HG02759 (cell line): ENCODE measurements around the gene UNC93B1.
A peak's percentile ranks its signal among the peaks of the same experiment; 100 is the strongest.

Experiments used
- ATAC-seq: cut with Tn5 transposase; IDR thresholded peaks from one replicate; pipeline ENCODE4 v1.9.1; 2021; ENCODE audit warnings: mild to moderate bottlenecking, moderate library complexity; ENCODE audit not compliant: unreplicated experiment

Gene UNC93B1

DNA sequence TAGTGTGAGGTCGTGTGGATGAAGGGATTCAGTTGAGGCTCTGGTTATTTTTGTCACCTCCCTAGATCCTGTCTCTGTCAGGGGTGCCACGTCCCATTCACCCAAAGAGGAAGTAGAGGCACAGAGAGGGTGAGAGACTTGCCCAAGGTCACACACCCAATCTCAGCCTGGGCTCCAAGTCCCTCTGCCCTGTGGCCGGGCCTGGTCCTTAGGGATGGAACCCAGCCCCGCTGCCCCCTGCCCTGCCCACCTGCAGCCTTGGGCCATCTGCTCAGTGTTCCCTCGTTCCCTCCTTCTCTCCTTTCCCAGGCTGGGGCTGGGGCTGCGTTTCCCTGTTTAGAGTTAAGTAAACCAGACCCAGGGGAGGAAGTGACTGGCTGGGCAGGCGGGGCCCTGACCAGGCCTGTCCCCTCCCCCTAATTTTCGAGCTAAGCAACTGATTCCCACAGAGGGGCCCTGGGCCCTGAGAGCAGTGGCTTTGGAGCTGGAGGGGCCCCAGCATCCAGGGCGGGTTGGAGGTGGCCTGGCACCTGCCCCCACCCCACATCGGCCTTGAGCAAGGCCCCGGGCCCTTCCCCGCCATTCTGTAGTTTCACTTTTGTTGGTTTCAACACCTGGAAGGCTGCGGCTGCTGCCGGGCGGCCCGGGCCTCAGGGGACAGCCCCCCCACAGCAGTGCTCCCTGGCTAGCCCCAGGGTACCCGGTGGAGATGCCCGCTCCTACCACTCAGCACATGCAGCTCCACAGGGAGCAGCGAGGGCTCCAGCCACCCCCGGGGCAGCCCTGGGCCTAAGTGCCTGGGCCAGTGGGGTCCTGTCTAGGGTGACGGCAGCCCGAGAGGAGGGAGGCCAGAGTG is 36.4 kb upstream of the UNC93B1 start:
- ATAC-seq = peak; percentile 60

DNA sequence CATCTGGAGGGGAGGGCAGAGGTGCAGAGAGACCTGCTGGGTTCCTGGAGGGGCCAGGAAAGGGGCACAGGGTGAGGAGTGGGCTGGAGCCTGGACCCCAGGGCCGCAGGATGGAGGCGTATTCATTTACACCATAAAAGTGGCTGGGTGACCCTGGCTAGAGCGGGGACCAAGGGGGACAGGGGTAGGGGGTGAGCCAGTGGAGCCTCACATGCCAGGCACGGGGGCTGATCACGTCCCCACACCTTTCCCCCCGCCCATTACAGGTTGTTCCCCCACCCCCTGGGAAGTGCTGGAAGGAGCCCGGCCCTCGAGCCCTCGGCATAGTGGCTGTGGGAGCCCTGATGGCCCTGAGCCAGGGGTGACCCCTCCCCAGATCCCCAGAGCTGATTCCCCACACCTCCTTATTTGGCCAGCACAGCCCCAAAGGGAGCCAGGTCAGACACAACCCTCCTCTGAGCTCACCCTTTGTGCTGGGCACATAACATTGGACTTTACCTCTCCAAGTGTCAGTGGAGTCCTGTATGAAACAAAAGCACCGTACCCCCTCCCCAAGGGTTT is 35.7 kb upstream of the UNC93B1 start:
- ATAC-seq = peak; percentile 1

DNA sequence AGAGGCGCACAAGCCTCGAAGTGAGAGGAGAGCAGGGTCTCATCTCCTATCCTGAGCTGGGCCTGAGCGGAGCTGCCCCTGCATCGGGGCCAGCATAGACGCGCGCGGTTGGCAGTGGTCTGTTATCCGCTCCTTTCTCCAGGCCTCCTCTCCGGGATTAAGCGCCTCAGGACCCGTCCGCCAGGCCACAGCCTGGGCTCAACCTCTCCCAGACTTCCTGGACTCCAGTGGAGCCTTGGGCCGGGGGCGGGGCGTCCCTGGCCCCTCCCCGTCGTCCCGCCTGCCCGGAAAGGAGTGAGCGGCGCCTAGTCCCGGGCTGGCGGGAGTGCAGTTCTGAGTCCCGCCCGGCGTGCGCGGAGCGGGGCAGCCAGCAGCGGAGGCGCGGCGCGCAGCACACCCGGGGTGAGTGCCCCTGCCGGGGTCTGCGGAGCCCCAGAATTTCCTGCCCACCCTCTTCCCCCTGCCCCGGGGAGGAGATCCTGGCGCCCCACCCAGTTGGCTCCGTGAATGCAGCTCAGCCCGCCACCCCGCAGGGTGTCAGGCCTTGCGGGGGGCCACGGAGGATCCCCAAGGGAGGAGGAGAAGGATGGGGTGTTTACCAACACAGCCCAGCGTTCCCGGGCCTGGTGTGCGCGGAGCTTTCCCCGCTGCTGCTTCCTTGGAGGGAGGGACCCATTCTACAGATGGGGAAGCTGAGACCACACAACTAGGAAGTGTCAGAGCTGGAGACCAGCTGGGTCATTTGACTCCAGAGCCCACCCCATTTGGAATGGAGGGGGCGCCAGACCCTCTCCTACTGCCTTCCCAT is 35.0 kb upstream of the UNC93B1 start, which contains the start of gene TCIRG1:
Gene TCIRG1 (plus strand): TSS at position 308 of the 808 bp plus-strand sequence. CDS start 2,247 bp downstream, outside the sequence.
- ATAC-seq = peak; percentile 53

DNA sequence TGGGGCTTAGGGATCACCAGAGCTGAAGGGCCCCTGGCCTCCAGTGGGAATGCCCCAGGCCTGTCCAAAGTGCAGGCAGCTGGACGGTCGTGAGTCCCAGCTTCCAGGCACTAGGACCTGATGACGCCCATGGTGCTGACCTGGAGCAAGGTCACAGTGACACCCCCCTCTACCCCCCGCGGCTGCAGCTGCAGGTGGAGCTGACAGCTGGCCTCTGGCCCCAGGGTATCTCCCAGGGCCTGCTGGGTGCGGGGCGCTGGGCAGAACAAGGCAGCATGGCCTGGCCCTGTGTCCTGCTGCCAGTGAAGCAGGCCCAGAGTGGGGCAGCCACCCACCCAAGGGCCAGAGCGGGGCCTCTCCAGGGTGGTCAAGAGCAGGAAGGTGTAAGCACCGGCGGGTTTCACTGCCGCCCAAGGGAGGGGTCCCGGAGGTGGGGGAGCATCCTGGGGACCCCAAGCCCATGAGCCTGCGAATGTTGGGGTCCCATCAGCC is 34.4 kb upstream of the UNC93B1 start:
- ATAC-seq = no peak

DNA sequence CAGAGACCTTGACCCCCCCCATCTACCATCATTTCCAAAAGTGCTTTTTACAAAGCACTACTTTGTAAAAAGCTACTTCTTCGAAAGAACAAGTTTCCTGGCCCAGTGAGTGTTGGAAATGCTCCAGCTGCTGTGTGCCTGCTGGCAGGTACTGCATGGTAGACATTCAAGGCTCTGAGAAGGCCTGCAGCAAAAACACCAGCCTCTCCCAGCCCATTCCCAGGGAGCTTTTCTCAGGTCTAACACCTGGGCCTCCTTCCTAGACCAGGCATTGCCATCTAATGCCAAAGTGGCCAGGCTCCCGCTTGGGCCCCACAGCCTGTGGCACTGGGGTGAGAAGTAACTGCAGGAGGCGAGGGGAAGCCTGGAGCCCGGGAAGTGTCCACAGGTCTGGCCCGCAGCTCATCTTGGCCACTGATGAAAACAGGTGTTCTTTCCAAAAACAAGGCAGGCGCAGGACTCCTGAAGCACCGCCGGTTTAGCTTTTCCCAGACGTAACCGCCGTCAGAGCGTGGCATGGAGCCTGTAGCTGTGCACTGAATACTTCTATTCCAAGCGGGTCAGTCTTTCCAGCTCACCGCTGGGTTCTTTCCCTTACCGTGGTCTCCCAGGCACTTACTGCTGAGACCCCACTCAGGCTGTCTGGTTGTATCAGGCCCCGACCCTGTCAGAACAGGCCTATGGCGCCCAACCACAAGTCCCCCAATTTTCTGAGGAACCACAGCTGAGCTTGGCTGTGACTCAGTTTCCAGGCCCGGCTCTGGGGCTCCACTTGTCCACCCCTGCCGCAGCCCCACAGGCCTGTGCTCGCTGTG is 33.7 kb upstream of the UNC93B1 start:
- ATAC-seq = no peak

DNA sequence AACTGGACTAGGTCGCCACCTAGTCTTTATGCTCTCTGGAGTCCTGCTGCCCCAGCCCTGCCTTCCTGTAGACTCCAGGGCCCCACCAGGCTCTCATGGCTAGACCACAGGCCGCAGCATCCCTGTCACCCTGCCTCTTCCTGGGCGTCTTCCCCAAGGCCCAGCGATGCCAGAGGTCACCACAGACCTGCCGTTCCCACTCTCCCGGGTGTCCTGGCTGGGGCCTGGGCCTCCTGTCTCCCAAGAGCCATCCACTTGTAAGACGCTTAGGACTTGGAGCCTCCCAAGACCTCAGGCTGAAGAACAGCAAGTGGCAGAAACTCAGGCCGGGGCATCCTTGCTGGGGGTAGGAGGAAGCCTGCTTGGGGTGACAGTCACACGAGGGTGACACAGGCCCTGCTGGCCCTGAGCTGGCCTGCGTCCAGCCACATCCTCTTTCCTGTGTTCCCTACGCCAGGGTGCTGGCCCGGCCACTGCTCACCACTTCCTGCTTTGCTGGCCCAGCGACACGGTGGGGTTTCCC is 32.9 kb upstream of the UNC93B1 start:
- ATAC-seq = no peak

DNA sequence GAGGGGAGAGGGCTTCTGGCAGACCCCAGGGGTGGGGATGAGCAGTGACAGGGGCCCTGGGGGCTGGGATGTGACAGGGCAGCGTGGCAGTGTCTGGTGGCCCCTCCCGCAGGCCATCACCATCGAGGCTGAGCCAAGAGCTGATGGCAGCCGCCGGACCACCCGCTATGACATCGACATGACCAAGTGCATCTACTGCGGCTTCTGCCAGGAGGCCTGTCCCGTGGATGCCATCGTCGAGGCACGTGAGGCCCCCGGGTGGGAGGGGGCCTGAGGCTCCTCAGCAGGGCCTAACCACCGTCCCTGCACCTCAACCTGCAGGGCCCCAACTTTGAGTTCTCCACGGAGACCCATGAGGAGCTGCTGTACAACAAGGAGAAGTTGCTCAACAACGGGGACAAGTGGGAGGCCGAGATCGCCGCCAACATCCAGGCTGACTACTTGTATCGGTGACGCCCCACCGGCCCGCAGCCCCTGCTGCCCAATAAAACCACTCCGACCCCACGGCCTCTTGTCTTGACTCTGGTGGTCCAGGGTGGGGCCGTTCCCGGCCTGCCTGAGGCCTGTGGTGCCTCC is 32.3 kb upstream of the UNC93B1 start:
- ATAC-seq = no peak

DNA sequence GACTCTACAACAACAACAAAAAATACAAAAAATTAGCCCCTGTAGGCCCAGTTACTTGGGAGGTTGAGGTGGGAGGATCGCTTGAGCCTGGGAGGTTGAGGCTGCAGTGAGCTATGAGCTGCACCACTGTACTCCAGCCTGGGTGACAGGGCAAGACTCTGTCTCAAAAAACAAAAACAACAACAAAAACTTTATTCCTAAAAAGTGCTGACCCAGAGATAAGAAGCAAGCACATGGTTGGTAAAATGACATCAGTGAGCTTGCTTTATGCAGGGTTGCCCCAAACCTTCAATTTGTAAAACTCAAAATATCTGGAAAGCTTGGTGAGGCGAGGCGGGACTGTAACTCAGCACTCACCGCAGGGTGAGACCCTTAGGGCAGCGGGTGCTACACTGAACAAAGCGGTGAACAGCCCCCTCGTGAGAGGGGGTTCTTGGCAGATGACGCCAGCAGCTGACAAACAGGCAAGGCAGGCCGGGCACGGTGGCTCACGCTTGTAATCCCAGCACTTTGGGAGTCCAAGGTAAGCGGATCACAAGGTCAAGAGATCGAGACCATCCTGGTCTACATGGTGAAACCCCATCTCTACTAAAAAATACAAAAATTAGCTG is 31.5 kb upstream of the UNC93B1 start:
- ATAC-seq = no peak

DNA sequence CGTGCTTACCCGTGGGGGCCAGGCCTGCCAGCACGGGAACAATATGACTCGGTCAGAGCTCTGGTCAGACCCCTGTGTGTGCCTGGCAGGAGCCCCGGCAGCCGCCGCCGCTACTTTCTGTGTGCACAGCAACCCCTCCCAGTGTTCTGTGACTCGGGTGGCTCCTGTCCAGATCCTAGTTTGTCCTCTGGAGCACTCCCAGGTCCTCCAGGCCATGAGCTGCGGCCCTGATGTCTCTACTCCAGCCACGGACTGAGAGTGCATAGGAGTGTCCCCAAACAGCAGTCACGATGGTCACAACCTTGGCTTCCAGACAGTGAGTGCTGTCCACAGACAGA is 29.8 kb upstream of the UNC93B1 start:
- ATAC-seq = no peak

DNA sequence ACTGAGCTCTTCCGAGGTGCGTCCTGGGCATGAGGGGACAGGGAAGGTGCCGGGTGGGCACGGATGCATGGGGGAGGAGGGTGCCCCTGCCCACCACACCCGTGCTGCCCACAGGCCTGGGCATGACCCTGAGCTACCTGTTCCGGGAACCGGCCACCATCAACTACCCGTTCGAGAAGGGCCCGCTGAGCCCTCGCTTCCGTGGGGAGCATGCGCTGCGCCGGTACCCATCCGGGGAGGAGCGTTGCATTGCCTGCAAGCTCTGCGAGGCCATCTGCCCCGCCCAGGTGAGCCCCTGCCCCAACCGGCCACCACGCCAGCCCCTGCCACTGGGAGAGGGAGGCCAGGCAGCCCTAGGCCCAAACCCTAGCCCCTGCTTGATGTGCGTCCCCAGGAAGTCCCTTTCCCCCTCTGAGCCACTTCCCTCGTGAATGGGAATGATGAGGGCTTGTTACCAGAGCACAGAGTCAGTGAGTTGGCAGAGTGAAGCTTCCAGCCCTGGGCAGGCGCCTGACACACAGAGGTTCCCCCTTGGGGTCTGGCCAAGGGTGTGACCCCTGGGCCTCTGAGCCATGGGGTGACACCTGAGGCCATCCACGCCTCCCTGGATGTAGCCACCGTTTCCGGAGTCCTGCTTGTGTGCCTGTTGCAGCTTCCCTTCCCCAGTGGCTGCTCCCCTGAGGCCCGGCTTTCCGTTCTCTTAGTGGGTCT is 29.3 kb upstream of the UNC93B1 start:
- no peak for ATAC-seq

DNA sequence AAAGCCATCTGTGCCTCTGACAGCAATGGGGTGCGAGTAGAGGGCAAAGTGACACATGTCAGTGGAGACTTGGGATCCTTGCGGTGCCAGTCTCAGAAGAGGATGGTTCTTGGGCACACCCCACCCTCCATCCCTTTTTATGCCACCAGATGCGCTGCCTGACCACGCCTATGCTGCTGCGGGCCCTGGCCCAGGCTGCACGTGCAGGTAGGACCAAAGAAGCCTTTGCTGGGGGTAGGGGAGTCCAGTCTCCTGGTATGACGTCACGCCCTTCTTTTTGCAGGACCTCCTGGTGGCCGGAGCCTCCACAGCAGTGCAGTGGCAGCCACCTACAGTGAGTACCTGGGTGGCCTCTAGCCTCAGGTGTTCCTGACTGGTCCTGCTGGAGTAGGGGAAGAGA is 28.1 kb upstream of the UNC93B1 start:
- ATAC-seq = no peak

DNA sequence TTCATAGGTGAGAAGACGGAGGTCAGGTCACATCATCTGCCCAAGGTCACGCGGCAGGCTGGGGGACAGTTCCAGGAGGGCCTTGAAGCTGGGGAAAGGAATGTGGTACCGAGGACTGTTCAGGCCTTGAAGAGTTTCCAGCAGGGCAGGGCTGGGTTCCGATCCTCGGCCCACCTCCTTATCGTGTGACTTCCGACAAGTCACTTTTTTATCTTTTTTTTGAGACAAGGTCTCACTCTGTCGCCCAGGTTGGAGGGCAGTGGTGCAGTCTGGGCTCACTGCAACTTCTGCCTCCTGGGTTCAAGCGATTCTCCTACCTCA is 27.2 kb upstream of the UNC93B1 start:
- ATAC-seq = no peak

DNA sequence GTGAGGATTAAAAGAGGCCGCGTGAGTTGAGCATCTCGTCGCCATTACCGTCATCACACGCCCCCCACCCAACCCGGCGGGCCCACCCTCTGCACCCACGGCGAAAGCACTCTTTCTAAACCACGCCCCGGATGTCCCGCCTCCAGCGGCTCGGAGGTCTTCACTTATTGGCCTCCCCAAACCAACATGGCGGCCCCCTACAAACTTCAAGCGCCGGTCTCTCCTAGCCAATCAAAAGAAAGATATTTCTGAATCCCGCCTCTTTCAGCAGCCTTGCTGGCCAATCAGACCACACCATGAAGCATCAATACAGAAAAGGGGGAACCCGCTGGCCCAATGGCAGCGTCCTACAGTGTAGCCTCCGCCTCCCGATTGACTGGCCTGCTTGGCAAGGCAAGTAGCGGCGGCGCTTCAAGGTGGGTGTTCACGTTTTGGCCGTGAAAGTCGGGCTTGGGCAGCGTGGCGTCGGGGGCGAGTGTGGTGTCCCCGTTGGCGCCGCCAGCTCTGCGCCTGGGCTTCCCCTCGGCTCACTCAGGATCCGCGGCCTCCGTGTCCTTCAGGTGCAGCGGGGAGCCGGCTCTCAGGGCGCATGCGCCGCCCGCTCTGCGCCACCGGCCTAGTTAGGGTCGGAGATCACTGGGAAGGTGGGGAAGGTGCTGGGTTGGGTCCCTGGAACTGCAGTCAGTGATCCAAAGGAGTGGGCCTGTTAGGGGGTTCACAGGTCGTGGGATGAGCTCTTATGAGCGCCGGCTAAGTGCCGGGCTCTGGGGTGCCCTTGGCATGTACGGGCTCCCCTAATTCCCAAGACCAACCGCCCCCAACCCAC is 26.6 kb upstream of the UNC93B1 start, which contains the start of gene NDUFS8:
Gene NDUFS8 (plus strand): TSS at position 364 of the 826 bp plus-strand sequence. CDS start 1,471 bp downstream, outside the sequence.
- ATAC-seq = peak; percentile 92

DNA sequence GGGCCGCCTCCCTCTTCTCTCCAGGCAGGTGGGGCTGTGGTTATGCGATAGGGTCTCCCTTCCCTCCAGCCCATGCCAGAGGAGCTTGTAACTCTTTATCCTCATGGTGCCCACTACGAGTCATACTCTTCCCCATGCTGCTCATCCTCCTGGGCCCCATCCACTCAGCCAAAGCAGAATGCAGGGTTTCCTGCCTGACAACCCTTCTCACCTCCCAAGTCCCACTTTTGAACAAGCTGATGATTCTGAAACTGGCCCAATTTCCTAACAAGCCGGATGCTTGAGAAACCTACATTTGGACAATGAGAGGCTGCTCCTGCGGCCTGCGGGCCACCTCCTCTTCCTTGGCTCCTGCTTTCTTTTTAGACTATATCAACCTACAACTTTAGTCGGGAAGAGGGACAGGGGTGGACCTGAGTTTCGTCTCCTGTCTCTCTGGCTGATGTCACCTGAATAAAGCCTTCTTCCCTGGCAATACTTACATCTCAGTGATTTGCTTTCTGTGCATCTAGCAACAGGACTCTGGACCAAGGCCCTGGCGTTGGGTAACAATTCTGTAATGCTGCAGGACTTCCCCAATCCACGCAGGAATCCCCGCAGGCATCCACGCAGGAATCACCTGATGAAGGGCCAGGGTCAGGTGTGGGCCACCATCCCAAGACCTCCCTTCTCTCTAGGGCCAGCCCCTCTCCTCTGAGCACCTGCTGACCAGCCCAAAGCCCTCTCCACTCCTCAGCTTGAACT is 25.1 kb upstream of the UNC93B1 start:
- no peak for ATAC-seq

DNA sequence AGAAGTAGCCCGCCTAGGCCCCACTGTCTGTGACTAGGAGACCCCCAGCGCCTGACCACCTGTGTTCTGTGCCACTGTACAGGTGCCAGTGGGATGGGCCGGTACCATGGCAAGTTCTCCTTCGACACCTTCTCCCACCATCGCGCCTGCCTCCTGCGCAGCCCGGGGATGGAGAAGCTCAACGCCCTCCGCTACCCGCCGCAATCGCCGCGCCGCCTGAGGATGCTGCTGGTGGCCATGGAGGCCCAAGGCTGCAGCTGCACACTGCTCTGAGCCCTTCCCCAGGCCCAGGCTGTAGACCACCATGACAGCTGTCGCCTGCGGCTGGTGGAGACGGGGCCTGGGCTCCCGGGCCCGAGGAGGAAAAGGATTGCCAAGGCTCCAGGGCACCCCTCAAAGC is 23.8 kb upstream of the UNC93B1 start:
- ATAC-seq = no peak

DNA sequence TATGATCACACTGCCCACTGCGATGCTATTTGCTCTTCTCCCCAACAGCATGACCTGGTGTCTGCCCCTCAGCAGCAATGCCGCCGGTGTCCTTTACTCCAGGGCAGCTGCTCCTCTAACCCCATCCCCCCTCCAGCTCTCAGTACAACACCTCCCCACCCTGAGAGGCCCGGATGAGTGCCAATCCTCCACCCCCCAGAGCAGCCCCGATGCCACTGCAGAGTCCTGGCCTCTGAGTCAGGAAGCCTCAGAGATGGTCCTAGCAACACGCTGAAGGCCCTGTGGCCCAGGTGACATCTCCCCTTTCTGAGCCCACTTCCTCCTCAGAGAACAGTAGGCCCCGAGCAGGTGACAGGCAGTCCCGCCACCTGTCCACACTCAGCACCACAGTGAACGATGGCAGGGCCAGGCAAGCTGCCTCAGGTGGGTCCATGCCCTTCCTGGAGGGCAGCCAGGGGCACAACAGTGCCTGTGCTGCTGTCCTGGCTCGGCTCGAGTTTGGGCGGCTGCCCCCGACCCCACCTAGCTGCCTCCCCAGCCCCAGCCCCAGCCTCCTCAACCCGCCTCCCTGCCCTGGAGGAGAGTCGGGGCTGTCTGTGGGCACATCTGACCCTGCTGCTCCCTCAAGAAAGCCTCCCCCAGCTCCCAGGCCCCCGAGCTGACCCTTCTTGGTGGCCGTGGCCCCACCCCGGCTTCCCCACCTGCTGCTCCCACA is 22.7 kb upstream of the UNC93B1 start:
- ATAC-seq = no peak

DNA sequence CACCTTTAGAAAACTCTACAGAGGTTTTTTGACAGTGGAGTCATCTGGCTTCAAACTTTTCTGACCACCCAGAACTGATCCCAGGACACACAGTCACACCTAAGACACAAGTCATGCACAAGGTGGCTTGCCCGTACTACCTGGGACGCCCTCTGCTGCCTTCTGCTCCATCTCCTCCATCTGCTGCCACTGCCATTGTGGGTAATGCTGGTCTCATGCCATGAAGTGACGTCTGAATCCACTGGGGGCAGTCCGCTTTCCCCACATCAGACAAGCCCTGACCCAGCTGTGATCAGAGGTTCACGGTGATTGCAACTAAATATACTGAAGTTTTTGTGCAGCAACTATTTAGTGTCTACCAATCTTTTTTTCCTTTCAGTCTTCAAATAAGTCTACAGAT is 21.1 kb upstream of the UNC93B1 start:
- no peak for ATAC-seq
